IPS-11a (cell line): ENCODE data around the gene ZNF544.
A peak's percentile ranks its signal among the peaks of the same experiment; 100 is the strongest.
"Not testable (repeated sequence)": the region's sequence is repeated elsewhere in the genome, so short reads cannot be mapped to it uniquely, and the experiment has no call there.

Experiments used
- H3K4me3 ChIP-seq: one replicate; pipeline ENCODE4 v1.5.1; 2013; ENCODE audit warnings: low read depth, low read length, control low read depth

Gene ZNF544

DNA sequence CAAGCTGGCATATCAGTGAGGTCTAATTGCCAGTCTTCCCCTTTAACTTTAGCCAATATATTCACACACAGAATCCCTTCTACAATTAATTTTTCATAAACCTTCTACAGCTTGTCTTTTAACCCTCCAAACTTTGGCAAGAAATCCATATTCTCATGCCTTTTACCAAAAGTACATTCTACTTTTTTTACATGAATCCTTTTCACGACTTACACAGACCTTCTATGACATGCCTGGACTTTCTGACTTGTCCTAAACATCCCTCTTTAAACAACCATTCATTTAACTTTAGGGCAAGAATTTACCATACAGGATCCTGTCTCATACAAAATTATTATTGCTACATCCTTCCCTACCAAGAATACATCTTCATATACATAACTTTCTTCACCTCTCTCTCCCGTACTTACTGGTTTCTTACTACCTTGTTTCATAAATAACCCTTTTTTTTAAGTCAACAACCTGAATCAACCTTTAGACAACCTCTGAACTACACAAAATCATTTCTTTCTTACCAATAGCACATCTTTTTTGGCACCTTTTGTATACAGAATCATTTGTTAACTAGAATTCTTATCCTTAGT, 23.5 kb downstream of the ZNF544 start:
- H3K4me3 ChIP-seq = no peak overlapping the region

DNA sequence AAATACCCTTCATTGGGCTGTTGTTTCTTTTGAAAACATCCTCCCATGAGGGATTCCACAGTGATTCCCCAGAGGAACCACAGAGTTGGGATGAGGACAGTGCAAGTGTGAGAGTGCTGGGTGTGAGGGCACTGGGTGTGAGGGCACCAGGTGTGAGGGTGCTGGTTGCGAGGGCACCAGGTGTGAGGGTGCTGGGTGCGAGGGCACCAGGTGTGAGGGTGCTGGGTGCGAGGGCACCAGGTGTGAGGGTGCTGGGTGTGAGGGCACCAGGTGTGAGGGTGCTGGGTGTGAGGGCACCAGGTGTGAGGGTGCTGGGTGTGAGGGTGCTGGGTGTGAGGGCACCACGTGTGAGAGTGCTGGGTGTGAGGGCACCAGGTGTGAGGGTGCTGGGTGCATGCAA, 29.5 kb downstream of the ZNF544 start:
- not testable (repeated sequence) for H3K4me3 ChIP-seq

DNA sequence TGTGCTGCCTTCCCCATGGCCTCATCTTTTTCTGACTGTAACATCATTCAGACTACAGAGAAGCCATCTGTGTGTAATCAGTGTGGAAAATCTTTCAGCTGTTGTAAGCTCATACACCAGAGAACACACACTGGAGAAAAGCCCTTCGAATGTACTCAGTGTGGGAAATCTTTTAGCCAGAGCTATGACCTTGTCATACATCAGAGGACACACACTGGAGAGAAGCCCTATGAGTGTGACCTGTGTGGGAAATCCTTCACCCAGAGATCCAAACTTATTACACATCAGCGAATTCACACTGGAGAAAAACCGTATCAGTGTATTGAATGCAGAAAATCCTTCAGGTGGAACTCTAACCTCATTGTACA, 32.9 kb downstream of the ZNF544 start:
- no peak overlapping the region for H3K4me3 ChIP-seq

DNA sequence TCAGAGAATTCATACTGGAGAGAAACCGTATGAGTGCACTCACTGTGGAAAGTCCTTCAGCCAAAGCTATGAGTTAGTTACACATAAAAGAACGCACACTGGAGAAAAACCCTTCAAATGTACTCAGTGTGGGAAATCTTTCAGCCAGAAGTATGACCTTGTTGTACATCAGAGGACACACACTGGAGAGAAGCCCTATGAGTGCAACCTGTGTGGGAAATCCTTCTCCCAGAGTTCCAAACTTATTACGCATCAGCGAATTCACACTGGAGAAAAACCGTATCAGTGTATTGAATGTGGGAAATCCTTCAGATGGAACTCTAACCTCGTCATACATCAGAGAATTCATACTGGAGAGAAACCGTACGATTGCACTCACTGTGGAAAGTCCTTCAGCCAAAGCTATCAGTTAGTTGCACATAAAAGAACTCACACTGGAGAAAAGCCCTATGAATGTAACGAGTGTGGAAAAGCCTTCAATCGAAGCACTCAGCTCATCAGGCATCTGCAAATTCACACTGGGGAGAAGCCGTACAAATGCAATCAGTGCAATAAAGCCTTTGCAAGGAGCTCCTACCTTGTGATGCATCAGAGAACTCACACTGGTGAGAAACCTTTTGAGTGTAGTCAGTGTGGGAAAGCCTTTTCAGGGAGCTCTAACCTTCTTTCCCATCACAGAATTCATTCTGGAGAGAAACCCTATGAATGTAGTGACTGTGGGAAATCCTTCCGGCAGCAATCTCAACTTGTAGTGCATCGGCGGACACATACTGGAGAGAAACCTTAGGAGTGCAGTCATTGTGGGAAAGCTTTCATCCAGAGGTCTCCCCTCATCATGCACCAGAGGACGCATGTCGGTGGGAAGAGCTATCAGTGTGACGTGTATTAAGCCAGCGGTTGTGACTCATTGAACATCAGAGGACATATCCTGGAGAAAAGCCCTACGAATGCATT, 33.5 kb downstream of the ZNF544 start:
- no peak overlapping the region for H3K4me3 ChIP-seq

DNA sequence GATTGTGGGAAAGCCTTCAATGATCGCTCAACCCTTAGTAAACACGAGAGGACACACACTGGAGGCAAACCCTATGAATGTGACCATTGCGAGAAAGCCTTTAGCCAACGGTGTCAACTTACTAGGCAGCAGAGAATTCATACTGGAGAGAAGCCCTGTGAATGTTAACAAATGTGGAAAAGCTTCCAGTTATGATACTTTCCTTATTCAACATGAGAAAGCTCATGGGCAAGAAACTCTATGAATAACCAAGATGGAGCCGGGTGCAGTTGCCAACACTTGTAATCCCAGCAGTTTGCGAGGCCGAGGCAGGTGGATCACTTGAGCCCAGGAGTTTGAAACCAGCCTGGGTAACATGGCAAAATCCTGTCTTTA, 34.2 kb downstream of the ZNF544 start:
- H3K4me3 ChIP-seq = no peak overlapping the region

DNA sequence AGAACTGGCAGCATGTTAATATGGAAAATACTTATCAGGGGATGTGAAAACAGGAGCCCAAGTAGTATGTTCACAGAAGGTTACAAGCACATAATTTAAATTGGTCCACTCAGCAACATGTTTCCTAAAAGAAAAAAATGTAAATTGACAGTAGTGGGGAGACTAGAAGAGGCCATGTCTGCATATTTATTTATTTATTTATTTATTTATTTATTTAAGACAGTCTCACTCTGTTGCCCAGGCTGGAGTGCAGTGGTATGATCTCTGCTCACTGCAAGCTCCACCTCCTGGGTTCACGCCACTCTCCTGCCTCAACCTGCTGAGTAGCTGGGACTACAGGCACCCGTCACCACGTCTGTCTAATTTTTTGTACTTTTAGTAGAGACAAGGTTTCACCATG, 36.4 kb downstream of the ZNF544 start:
- H3K4me3 ChIP-seq = no peak overlapping the region

DNA sequence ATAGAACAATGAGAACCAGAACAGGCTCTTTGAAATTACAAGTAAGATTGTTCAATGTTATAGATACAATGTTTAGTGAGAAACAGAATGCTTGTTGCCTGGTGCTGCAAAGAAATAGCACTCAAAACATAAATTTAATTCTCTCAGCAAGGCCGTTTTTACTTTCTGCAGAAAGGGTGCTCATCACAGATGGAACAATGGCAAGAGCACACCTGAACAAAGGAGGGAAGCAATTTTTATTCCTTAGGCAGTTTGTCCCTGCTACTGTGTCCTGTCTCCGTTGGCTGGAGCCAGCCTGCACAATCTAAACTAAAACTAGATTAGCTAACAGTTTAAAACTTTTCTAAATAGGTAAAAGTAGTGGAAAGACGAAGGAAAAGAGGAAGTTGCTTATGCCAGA, 39.6 kb downstream of the ZNF544 start:
- H3K4me3 ChIP-seq = no peak overlapping the region

DNA sequence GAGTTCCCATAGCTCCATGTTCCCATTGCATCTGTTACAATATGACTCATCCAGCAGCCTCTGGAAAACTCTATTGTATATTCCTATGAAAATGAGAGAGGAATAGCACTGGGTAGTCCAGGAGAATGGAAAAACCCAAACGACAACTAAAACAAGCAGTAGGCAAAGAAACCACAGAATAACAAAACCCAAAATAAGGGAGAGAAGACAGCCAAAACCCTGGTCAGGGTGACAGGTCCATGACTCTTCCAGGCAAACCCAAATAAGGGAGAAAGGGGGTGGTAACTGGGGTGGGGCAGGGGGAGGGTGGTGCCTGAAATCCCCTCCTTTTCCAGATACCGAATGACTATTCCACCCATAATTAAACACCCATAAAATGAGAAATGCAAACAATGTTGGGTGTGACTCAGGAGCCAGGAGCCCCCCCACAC, 46.1 kb downstream of the ZNF544 start:
- no peak overlapping the region for H3K4me3 ChIP-seq

DNA sequence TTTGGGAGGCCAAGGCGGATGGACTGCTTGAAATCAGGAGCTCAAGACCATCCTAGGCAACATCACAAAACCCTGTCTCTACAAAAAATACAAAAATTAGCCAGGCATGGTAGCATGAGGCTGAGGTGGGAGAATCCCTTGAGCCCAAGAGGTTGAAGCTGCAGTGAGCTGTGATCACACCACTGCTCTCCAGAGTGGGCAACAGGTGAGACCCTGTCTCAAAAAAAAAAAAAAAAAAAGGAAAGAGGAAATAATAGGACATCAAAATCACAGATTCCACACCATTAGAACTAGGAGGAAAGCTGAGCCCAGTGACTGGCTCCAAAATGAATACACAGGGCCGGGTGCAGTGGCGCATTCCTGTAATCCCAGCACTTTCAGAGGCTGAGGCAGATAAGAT, 46.9 kb downstream of the ZNF544 start:
- H3K4me3 ChIP-seq = no peak overlapping the region

DNA sequence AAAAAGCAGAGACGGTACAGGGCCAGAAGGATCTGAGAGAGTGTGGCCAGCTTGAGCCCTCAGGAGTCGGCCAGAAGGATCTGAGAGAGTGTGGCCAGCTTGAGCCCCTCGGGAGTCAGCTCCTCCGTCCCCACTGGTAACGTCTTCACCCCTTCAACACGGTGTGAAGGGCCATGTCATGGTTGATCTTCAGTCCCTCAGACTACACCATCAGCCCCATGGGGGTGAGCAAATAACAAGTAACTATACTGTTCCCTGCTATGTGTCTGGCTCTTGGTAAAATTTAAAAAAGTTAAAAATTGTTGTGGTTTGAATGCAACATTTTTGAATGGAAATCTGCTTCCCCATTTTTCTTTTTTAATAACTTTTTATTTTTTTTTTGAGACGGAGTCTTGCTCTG, 48.5 kb downstream of the ZNF544 start:
- no peak overlapping the region for H3K4me3 ChIP-seq

DNA sequence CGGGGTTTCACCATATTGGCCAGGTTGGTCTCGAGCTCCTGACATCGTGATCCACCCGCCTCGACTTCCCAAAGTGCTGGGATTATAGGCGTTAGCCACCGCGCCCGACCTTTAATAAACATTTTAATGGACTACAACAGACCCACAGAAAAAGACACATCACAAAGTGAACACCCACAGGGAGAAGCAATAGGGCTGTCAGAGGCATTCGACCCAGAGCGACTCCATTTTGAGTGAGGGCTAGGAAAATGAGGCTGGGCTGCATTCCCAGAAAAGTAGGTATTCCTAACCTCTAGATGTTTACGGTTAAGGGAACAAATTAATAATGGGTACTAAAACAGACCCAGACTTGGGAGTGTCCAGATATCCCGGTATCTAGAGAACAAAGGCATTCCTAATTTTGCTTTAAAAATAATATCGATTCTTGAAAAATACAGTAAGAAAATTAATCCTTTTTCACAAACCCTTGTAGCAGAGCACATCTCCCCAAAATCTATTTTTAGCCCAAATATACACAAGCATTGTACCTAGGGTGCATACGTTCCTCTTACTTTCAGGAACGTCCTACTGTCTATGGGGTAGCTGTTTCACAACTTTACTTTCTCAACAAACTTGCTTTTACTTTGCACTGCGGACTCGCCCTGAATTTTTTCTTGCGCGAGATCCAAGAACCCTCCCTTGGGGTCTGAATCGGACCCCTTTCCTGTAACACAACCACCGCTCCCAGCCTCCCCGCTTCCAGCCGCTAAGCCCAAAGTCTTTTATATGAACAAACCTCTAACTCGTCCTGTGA, 49.2 kb downstream of the ZNF544 start:
- peak overlapping the region; percentile 68 for H3K4me3 ChIP-seq

DNA sequence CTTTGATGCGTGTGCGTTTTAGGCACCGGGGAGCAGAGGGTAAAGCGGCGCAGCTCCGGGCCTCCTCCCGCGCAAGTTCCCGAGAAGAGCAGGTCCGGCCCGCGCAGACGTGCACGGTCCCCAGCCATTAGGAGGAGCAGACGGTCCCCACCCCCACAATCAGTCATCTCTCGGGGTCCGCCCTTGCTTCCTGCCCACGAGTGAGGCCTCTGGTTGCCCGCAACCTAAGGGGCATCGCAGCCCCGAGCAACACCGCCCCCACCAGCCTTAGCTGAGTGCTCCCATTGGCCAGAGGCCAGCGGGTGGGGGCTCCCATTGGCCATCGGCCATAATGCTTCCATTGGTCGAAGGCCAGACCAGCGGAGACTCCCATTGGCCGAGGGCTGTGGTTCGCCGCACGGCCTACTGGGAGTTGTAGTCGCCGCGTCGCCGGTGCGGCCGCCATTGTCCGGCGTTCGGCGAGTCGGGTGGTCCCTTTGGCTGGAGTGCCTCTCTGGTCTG, 49.9 kb downstream of the ZNF544 start, which contains the start of gene ZNF8:
ZNF8 (plus strand) TSS at position 415 of the 501 bp plus-strand sequence. CDS start 127 bp downstream, outside the sequence.
- peak within 1 kb of the TSS; percentile 68 for H3K4me3 ChIP-seq

DNA sequence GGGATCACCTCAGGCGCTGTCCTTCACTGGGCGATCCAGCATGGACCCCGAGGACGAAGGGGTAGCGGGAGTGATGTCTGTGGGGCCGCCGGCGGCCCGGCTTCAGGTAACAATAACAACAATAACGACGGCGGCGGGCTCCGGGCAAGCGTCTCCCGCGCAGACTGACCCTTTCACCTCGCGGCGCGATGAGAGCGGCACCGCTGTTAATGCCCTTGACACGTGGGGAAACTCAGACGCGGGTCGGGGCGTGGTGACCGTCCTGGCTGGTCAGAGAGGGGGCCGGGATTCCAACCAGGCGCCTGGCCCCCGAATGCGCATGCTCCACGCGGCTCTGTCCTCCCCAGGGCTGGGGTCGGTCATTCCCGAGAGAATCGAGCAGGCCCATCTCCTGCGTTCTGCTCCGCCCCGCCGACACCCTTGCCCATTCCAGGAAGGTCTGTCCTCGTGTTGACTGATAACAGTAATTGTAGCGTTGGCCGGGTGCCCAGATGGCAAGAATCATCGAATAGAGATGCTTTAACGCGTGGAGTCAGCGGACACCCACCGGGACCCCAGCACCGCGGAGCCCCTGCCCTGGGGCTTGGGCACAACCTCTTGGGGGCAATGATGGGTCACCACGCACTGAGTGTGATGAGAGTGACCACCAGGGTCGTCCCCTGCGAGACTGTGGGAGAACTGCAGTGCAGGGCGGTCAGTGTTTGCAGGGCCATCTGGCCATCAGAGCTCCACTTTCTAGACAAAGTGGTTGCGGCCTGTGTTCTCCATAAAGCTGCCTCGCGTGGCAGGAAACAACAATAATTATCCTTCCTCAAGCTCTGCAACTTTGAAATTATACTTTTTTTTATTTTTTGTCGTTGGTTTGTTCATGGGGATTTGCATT, 50.6 kb downstream of the ZNF544 start:
- peak overlapping the region; percentile 68 for H3K4me3 ChIP-seq

DNA sequence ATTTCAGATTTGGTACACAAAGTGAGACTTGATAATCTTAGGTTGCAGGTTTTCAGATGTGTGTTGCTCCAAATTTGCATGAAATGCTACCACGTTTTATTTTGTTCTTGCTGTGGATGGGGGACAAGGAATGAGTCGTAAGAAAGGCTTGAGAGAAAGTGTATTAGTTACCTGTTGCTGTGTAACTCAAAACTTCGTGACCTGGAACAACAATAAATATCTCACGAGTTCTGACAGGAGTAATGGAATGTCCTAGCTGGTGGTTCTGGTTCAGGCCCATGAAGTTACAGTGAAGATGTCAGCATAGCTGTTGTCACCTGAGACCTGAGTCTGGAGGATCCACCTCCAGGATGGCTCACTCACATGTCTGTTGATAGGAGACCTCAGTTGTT, 51.2 kb downstream of the ZNF544 start:
- H3K4me3 ChIP-seq = peak overlapping the region; percentile 68

DNA sequence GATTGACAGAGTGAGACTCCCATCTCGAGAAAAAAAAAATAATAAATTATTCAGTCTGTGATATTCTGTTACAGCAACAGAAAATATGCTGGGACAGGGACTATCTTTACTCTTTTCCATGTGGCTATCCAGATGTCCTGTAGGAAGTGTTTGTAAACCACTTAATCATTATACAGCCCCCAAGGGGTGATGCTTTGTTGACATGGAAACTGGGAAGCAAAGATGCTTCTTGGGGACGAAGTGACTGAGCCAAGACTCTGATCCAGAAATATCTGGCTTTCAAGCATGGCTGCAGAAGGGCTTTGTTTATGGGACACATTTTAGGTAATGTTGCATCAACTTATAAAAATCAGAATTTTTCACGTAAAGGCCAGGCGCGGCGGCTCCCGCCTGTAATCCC, 55.5 kb downstream of the ZNF544 start:
- H3K4me3 ChIP-seq = no peak overlapping the region

DNA sequence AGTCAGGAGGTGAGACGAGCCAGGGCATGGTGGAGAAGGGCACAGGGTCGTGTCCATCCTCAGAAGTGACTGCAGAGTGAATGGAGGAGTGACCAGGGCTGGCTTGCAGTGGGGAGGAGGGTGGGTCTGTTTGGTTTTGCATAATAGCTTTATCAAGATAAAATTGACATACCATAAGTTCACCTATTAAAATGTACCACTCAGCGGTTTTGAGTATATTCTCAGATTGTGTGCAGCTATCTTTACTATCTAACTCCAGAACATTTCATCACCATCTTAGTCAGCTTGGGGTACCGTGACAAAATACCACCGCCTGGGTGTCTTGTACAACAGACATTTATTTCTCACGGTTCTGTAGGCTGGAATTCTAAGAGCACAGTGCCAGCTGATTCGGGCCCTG, 63.2 kb downstream of the ZNF544 start:
- no peak overlapping the region for H3K4me3 ChIP-seq

DNA sequence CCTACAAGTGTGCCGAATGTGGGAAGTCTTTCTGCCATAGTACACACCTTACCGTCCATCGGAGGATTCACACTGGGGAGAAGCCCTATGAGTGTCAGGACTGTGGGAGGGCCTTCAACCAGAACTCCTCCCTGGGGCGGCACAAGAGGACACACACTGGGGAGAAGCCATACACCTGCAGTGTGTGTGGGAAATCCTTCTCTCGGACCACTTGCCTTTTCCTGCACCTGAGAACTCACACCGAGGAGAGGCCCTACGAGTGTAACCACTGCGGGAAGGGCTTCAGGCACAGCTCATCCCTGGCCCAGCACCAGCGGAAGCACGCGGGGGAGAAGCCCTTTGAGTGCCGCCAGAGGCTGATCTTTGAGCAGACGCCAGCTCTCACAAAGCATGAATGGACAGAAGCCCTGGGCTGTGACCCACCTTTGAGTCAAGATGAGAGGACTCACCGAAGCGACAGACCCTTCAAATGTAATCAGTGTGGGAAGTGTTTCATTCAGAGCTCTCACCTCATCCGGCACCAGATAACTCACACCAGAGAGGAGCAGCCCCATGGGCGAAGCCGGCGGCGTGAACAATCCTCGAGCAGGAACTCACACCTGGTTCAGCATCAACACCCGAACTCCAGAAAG, 66.1 kb downstream of the ZNF544 start:
- H3K4me3 ChIP-seq = no peak overlapping the region

DNA sequence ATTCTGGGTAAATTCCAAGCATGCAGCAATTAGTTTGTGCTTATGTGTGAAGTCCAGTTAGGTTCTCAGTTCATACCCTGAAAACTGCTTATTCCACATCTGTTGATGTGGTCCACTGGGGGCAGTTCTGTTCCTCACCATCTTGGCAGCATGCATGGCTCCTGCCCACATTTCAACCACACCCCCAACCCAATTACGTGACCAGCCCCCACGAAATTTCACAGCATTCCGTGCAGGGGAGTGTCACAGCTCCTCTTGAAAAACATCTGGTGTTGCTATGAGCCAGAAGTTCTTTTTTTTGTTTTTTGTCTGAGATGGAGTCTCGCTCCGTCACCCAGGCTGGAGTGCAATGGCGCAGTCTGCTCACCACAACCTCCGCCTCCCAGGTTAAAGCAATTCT, 67.4 kb downstream of the ZNF544 start:
- no peak overlapping the region for H3K4me3 ChIP-seq

DNA sequence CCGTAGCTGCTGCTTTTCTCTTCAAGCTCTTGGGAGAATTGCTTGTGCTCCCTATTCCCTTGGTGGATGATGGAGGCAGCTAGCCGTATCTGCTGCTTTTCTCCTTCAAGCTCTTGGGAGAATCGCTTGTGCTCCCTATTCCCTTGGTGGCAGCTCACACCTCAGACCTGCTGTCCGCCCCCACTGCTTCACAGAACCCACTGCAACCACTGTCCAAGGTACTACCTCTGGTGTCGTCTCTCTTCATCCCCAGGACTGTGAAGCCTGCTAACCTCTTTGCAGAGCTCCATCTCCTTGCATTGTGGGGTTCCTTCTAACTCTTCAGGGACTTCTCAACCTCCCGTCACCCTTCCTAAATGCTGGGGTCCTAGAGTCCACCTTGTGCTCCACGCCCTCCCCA, 71.9 kb downstream of the ZNF544 start:
- no peak overlapping the region for H3K4me3 ChIP-seq

DNA sequence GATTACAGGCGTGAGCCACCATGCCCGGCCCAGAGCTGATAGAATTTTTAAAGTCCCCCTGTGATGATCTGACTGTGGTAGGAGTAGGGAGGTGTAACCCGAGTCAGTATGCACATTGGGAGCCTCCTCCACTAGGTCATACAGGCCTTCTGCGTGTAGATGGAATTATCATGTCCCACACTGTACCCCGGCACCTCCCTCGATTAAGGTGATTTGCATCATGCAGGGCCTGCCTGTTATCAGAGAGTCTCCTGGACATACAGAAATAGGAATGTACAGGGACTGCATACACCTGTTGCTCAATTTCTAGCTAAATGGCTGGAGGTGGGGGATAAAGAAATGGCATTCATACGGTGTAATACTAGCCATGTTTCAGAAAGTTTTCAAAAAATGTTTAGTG, 75.5 kb downstream of the ZNF544 start:
- H3K4me3 ChIP-seq = no peak overlapping the region
